Neural progenitor cell (in vitro differentiated cells): ENCODE results near the gene AEN. TPM values are rescaled to one million over a fixed set of nuclear protein-coding genes. Genes with fewer than 3 reads are reported as not detected.

Source experiments
- DNase-seq: peaks from one replicate; pipeline ENCODE4 v3.0.0-alpha.2; 2016; ENCODE audit warnings: low spot score
- H2AFZ ChIP-seq: fragments of 200-600 bp; sonication (generic); replicated peaks from 2 replicates; pipeline ENCODE4 v1.6.1; 2016; ENCODE audit warnings: antibody characterized with exemption
- H3F3A ChIP-seq: fragments of 200-600 bp; sonication (generic); 2 replicates; pipeline ENCODE4 v1.6.1; 2016; ENCODE audit warnings: antibody characterized with exemption, low read depth
- H3K27ac ChIP-seq: fragments of 200-600 bp; sonication (generic); 2 replicates; pipeline ENCODE4 v1.5.1; 2016; ENCODE audit warnings: mild to moderate bottlenecking
- H3K27me3 ChIP-seq: fragments of 200-600 bp; sonication (generic); 2 replicates; pipeline ENCODE4 v1.6.1; 2016; ENCODE audit warnings: mild to moderate bottlenecking, moderate library complexity
- H3K36me3 ChIP-seq: fragments of 200-600 bp; sonication (generic); 2 replicates; pipeline ENCODE4 v1.5.1; 2016
- H3K4me1 ChIP-seq: fragments of 200-600 bp; sonication (generic); 2 replicates; pipeline ENCODE4 v1.6.1; 2016; ENCODE audit warnings: mixed run types
- H3K4me2 ChIP-seq: fragments of 200-600 bp; sonication (generic); 2 replicates; pipeline ENCODE4 v1.6.1; 2016
- H3K4me3 ChIP-seq: fragments of 200-600 bp; sonication (generic); 2 replicates; pipeline ENCODE4 v1.5.1; 2016
- H3K79me2 ChIP-seq: fragments of 200-600 bp; sonication (generic); 2 replicates; pipeline ENCODE4 v1.6.1; 2016; ENCODE audit warnings: low read depth
- H3K9ac ChIP-seq: fragments of 200-600 bp; sonication (generic); 2 replicates; pipeline ENCODE4 v1.6.1; 2016
- H3K9me3 ChIP-seq: fragments of 200-600 bp; sonication (generic); 2 replicates; pipeline ENCODE4 v1.5.1; 2016; ENCODE audit warnings: low read depth
- H4K20me1 ChIP-seq: fragments of 200-600 bp; sonication (generic); 2 replicates; pipeline ENCODE4 v1.6.1; 2016; ENCODE audit warnings: low read depth
- H3K27ac Mint-ChIP-seq: 3 replicates; pipeline ENCODE4 v1.8.0; 2021; ENCODE audit warnings: mixed read lengths
- H3K27me3 Mint-ChIP-seq: 2 replicates; pipeline ENCODE4 v1.8.0; 2022; ENCODE audit warnings: low read depth, mild to moderate bottlenecking, inconsistent platforms, moderate library complexity, mixed read lengths; ENCODE audit not compliant: insufficient read depth
- H3K36me3 Mint-ChIP-seq: 3 replicates; pipeline ENCODE4 v1.8.0; 2021; ENCODE audit warnings: mixed read lengths
- H3K4me1 Mint-ChIP-seq: 3 replicates; pipeline ENCODE4 v1.8.0; 2021; ENCODE audit warnings: mixed read lengths
- H3K4me3 Mint-ChIP-seq: 3 replicates; pipeline ENCODE4 v1.8.0; 2021; ENCODE audit warnings: mild to moderate bottlenecking, moderate library complexity, mixed read lengths
- H3K9me3 Mint-ChIP-seq: 3 replicates; pipeline ENCODE4 v1.8.0; 2020; ENCODE audit warnings: mixed read lengths
- EZH2 ChIP-seq: fragments of 200-600 bp; sonication (generic); IDR thresholded peaks from 2 replicates; pipeline ENCODE4 v1.6.1; 2017; ENCODE audit warnings: antibody characterized with exemption, mild to moderate bottlenecking, moderate library complexity
- EZH2phosphoT487 ChIP-seq: fragments of 200-600 bp; sonication (generic); IDR thresholded peaks from 2 replicates; pipeline ENCODE4 v1.6.1; 2017; ENCODE audit warnings: antibody characterized with exemption
- total RNA-seq: library from RNA; depleted of rRNA; stranded (reverse); fragments of >200 nt; gene quantifications from 2 replicates; pipeline ENCODE4 v1.2.3, GENCODE V29; 2015; ENCODE audit warnings: low replicate concordance
- TF ChIP-seq, protein P1 (sequence below): fragments of 200-600 bp; sonication (generic); IDR thresholded peaks from 2 replicates; pipeline ENCODE4 v1.5.1; 2017; ENCODE audit warnings: antibody characterized with exemption, mild to moderate bottlenecking

AEN gene
- total RNA-seq, 1 donor from 2014 or later: 35.0 TPM

DNA sequence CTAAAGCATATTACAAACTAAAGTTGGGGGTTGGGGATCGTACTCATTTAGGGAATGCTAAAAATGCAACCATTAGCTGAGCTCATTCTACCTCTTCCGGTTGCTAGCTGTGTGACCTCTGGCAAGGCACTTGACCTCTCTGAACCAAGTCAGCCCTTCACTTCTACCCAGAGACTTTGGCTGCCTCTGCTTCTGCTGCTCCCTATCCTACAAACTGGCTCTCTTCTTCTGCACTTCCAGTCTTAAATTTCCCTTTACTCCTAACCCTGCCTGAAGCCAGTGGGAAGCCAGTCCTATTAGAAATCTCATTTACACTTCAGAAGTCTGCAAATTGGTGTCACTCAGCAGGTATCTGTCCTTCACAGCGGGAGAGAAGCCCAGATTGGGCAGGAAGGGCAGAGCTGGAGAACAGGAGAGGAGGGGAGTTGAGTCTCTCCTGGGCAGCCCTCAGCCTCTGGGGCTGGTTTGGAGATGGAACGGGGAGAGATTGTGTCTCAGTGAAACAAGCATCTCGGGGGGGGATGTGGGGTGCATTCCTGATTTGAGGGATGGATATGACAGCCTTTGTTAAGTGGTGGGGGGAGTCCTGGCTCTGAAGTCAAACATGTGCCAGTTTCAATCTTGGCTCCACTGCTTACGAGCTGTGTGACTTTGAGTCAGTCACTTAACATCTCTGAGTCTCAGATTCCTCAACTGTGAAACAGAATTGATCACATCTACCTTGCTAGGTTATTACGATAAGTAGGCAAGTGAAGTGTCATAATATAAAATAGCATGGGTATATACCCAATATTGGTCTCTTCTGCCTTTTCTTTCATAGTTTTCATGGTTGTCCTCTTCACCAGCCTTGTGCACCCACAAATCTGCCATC is 7.8 kb upstream of the AEN start:
- H3K27me3 ChIP-seq: peaks cover 32% of the 10 kb centered on the region
- DNase-seq: no peak
- no peaks in the 10 kb centered on the region for H3K79me2 ChIP-seq
- no peak overlapping the region for H3K4me3 ChIP-seq
- TF ChIP-seq EZH2: no peak
- TF ChIP-seq, protein P1, sequence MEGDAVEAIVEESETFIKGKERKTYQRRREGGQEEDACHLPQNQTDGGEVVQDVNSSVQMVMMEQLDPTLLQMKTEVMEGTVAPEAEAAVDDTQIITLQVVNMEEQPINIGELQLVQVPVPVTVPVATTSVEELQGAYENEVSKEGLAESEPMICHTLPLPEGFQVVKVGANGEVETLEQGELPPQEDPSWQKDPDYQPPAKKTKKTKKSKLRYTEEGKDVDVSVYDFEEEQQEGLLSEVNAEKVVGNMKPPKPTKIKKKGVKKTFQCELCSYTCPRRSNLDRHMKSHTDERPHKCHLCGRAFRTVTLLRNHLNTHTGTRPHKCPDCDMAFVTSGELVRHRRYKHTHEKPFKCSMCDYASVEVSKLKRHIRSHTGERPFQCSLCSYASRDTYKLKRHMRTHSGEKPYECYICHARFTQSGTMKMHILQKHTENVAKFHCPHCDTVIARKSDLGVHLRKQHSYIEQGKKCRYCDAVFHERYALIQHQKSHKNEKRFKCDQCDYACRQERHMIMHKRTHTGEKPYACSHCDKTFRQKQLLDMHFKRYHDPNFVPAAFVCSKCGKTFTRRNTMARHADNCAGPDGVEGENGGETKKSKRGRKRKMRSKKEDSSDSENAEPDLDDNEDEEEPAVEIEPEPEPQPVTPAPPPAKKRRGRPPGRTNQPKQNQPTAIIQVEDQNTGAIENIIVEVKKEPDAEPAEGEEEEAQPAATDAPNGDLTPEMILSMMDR: no peak
- TF ChIP-seq EZH2phosphoT487: no peak
- peaks cover 36% of the 10 kb centered on the region for H3K4me1 Mint-ChIP-seq
- no peaks in the 10 kb centered on the region for H3K9me3 Mint-ChIP-seq
- no peak overlapping the region for H2AFZ ChIP-seq
- H3K9me3 ChIP-seq: no peaks in the 10 kb centered on the region
- H4K20me1 ChIP-seq: peaks cover 8% of the 10 kb centered on the region
- H3K4me1 ChIP-seq: peaks cover 64% of the 10 kb centered on the region
- H3F3A ChIP-seq: peaks cover 67% of the 10 kb centered on the region
- no peaks in the 10 kb centered on the region for H3K36me3 ChIP-seq
- H3K36me3 Mint-ChIP-seq: no peaks in the 10 kb centered on the region
- H3K4me3 Mint-ChIP-seq: peak overlapping the region; percentile 19
- H3K27me3 Mint-ChIP-seq: peaks cover 24% of the 10 kb centered on the region
- H3K9ac ChIP-seq: no peak overlapping the region
- H3K27ac Mint-ChIP-seq: no peak overlapping the region
- H3K27ac ChIP-seq: no peak overlapping the region
- H3K4me2 ChIP-seq: peak overlapping the region; percentile 10

DNA sequence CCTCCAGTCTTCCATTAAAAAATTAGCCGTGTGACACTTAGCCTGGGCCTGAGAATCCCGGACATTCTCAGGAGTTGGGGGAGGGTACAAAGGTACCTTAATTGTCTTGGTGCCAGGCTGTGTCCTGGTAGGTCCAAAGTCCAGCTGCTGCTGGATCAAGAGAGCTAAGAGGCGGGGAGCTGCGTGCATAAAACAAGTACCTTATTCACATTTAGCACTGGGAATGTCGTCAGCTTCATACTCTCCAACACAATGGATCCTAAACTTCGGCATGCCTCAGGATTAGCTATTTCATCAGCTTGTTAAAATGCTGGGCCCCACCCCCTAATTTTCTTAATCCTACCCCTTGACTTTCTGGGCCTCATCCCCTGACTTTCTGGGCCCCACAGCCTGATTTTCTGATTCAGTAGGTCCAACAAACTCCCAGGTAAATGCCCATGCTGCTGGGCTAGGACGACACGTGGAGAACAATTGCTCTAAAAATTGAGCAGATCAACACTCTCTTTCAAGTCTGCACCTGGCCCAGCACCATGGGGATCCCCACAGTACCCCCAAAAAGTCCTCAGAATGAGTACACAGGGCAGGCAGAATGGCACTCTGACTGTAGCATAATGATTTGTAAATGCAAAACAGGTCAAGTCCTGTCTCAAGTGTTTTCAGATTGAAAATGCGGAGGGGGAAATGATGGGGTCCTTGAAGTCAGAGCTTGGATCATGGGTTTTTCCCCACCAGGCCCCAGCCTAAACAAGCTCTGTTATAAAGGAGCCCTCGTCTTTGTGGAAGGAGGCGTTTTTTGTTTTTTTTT is 5.6 kb upstream of the AEN start:
- Histone ChIP-seq H3K27ac (peak overlapping the region; percentile 12), H3K4me2 (peak overlapping the region; percentile 46), H3K4me3 (no peak overlapping the region), H3K27me3 (peaks cover 14% of the 10 kb centered on the region), H3K4me1 (peaks cover 53% of the 10 kb centered on the region), H3K36me3 (no peaks in the 10 kb centered on the region), H3K79me2 (no peaks in the 10 kb centered on the region), H3F3A (peaks cover 57% of the 10 kb centered on the region), H3K9me3 (no peaks in the 10 kb centered on the region), H4K20me1 (peaks cover 5% of the 10 kb centered on the region), H2AFZ (peak overlapping the region; percentile 92), H3K9ac (no peak overlapping the region)
- peak; percentile 41 for DNase-seq
- TF ChIP-seq, protein P1: no peak
- Mint-ChIP-seq H3K27ac (no peak overlapping the region), H3K4me3 (no peak overlapping the region), H3K27me3 (peaks cover 13% of the 10 kb centered on the region), H3K4me1 (peaks cover 20% of the 10 kb centered on the region), H3K36me3 (no peaks in the 10 kb centered on the region), H3K9me3 (no peaks in the 10 kb centered on the region)

GRCh38 chr15:88616240-88616639 is 4.9 kb upstream of the AEN start:
- no peak for TF ChIP-seq EZH2
- TF ChIP-seq, protein P1: no peak
- no peak for TF ChIP-seq EZH2phosphoT487
- H3K27me3 ChIP-seq: peaks cover 14% of the 10 kb centered on the region
- H3K27ac ChIP-seq: no peak overlapping the region
- H3K27ac Mint-ChIP-seq: no peak overlapping the region
- no peaks in the 10 kb centered on the region for H3K36me3 Mint-ChIP-seq
- H3F3A ChIP-seq: peaks cover 53% of the 10 kb centered on the region
- no peaks in the 10 kb centered on the region for H3K36me3 ChIP-seq
- H3K27me3 Mint-ChIP-seq: peaks cover 10% of the 10 kb centered on the region
- H4K20me1 ChIP-seq: no peaks in the 10 kb centered on the region
- peaks cover 46% of the 10 kb centered on the region for H3K4me1 ChIP-seq
- H3K4me1 Mint-ChIP-seq: peaks cover 24% of the 10 kb centered on the region
- DNase-seq: no peak
- no peak overlapping the region for H3K4me3 Mint-ChIP-seq
- H3K4me3 ChIP-seq: no peak overlapping the region
- no peaks in the 10 kb centered on the region for H3K9me3 Mint-ChIP-seq
- peak overlapping the region; percentile 92 for H2AFZ ChIP-seq
- no peak overlapping the region for H3K9ac ChIP-seq
- no peaks in the 10 kb centered on the region for H3K9me3 ChIP-seq
- H3K4me2 ChIP-seq: no peak overlapping the region
- peaks cover 1% of the 10 kb centered on the region for H3K79me2 ChIP-seq
